SK-N-SH treated with all-trans-retinoic acid at 6 μM for 48 hours (cell line): ENCODE data around the gene HDAC1.
A peak's percentile ranks its signal among the peaks of the same experiment; 100 is the strongest.

Experiments used
- ATAC-seq: fragments of 200-7000 bp; cut with Tn5 transposase; 3 replicates; pipeline ENCODE4 v1.9.1; 2020; ENCODE audit warnings: mild to moderate bottlenecking, moderate library complexity
- ARNTL ChIP-seq: fragments of 450-650 bp; formaldehyde crosslinking; IDR thresholded peaks from 2 replicates; pipeline ENCODE4 v1.5.0; 2020; ENCODE audit warnings: low read depth, mild to moderate bottlenecking, moderate library complexity, borderline replicate concordance
- BACH2 ChIP-seq: fragments of 250-450 bp; sonication (Bioruptor Pico); IDR thresholded peaks from 2 replicates; pipeline ENCODE4 v1.9.0; 2021; ENCODE audit warnings: mild to moderate bottlenecking, borderline replicate concordance
- CSDC2 ChIP-seq: fragments of 250-450 bp; sonication (Bioruptor Pico); IDR thresholded peaks from 2 replicates; pipeline ENCODE4 v1.5.0; 2020; ENCODE audit warnings: mild to moderate bottlenecking, moderate library complexity
- ESRRG ChIP-seq: fragments of 250-450 bp; sonication (Bioruptor Pico); IDR thresholded peaks from 2 replicates; pipeline ENCODE4 v1.6.1; 2021; ENCODE audit warnings: mild to moderate bottlenecking
- GLIS3 ChIP-seq: fragments of 250-450 bp; sonication (Bioruptor Pico); IDR thresholded peaks from 2 replicates; pipeline ENCODE4 v1.5.0; 2020; ENCODE audit warnings: mild to moderate bottlenecking, moderate library complexity
- OSR1 ChIP-seq: fragments of 250-450 bp; sonication (Bioruptor Pico); IDR thresholded peaks from 2 replicates; pipeline ENCODE4 v1.8.0; 2022; ENCODE audit warnings: moderate library complexity, mild to moderate bottlenecking, inconsistent platforms
- PATZ1 ChIP-seq: fragments of 250-450 bp; sonication (Bioruptor Pico); IDR thresholded peaks from 2 replicates; pipeline ENCODE4 v1.8.0; 2020; ENCODE audit warnings: mild to moderate bottlenecking, moderate library complexity, borderline replicate concordance
- POU6F1 ChIP-seq: fragments of 250-450 bp; sonication (Bioruptor Pico); IDR thresholded peaks from 2 replicates; pipeline ENCODE4 v1.8.0; 2021; ENCODE audit warnings: low read depth, mild to moderate bottlenecking, moderate library complexity, borderline replicate concordance
- PPARA ChIP-seq: fragments of 250-450 bp; sonication (Bioruptor Pico); IDR thresholded peaks from 2 replicates; pipeline ENCODE4 v1.5.0; 2020; ENCODE audit warnings: mild to moderate bottlenecking, borderline replicate concordance
- RARB ChIP-seq: fragments of 250-450 bp; sonication (Bioruptor Pico); IDR thresholded peaks from 2 replicates; pipeline ENCODE4 v1.8.0; 2021; ENCODE audit warnings: mild to moderate bottlenecking, moderate library complexity
- SNAI2 ChIP-seq: fragments of 250-450 bp; sonication (Bioruptor Pico); IDR thresholded peaks from 2 replicates; pipeline ENCODE4 v1.5.0; 2020; ENCODE audit warnings: mild to moderate bottlenecking, moderate library complexity
- TCF4 ChIP-seq: fragments of 250-450 bp; sonication (Bioruptor Pico); IDR thresholded peaks from 2 replicates; pipeline ENCODE4 v1.8.0; 2021; ENCODE audit warnings: mild to moderate bottlenecking, moderate library complexity, borderline replicate concordance
- TOX ChIP-seq: fragments of 250-450 bp; sonication (Bioruptor Pico); IDR thresholded peaks from 2 replicates; pipeline ENCODE4 v1.8.0; 2021; ENCODE audit warnings: mild to moderate bottlenecking, moderate library complexity, borderline replicate concordance
- TSHZ2 ChIP-seq: fragments of 250-450 bp; sonication (Bioruptor Pico); IDR thresholded peaks from 2 replicates; pipeline ENCODE4 v1.5.0; 2020; ENCODE audit warnings: mild to moderate bottlenecking, moderate library complexity
- ZC3H10 ChIP-seq: fragments of 250-450 bp; sonication (Bioruptor Pico); IDR thresholded peaks from 2 replicates; pipeline ENCODE4 v1.5.1; 2021; ENCODE audit warnings: mild to moderate bottlenecking, moderate library complexity
- ZFP3 ChIP-seq: fragments of 250-450 bp; sonication (Bioruptor Pico); IDR thresholded peaks from 2 replicates; pipeline ENCODE4 v1.5.0; 2020; ENCODE audit warnings: mild to moderate bottlenecking, moderate library complexity
- ZFP30 ChIP-seq: fragments of 450-650 bp; formaldehyde crosslinking; IDR thresholded peaks from 2 replicates; pipeline ENCODE4 v1.5.0; 2022; ENCODE audit warnings: mild to moderate bottlenecking, moderate library complexity
- ZNF565 ChIP-seq: fragments of 450-650 bp; formaldehyde crosslinking; conservative IDR thresholded peaks from 2 replicates; pipeline ENCODE4 v1.5.0; 2020; ENCODE audit warnings: low read depth, mild to moderate bottlenecking, moderate library complexity
- ZNF70 ChIP-seq: fragments of 450-650 bp; formaldehyde crosslinking; IDR thresholded peaks from 2 replicates; pipeline ENCODE4 v1.5.0; 2020; ENCODE audit warnings: mild to moderate bottlenecking, moderate library complexity
- ZNF8 ChIP-seq: fragments of 450-650 bp; formaldehyde crosslinking; IDR thresholded peaks from 2 replicates; pipeline ENCODE4 v1.5.0; 2020; ENCODE audit warnings: mild to moderate bottlenecking, moderate library complexity

Gene HDAC1

GRCh38 chr1:32334274-32334861 lies 42.5 kb downstream of the HDAC1 start:
- ATAC-seq, result peak; percentile 24
- TF ChIP-seq TOX (no peak), ZFP30 (CRISPR knock-in tag) (no peak), ZNF8 (CRISPR knock-in tag) (no peak)

GRCh38 chr1:32334864-32335534 lies 43.1 kb downstream of the HDAC1 start:
- 0 out of 2 replicates have a peak, but pooled peaks have one; percentile 42 for TF ChIP-seq PATZ1 (CRISPR knock-in tag)
- no peak for TF ChIP-seq TCF4 (CRISPR knock-in tag)
- ATAC-seq, result peak; percentile 62

GRCh38 chr1:32335535-32335789 lies 43.6 kb downstream of the HDAC1 start:
- TF ChIP-seq BACH2 (CRISPR knock-in tag) (no peak), POU6F1 (no peak), ESRRG (CRISPR knock-in tag) (no peak), ZNF565 (CRISPR knock-in tag) (no peak), ARNTL (no peak), ZNF8 (CRISPR knock-in tag) (no peak), ZFP3 (CRISPR knock-in tag) (no peak), PPARA (CRISPR knock-in tag) (no peak)
- ATAC-seq, result peak; percentile 3; the same call in 2 of the 3 replicates

- TF ChIP-seq GLIS3 (no peak), TSHZ2 (CRISPR knock-in tag) (no peak), SNAI2 (CRISPR knock-in tag) (no peak), PATZ1 (CRISPR knock-in tag) (peak; percentile 32; the same call in 1 of the 2 replicates)
- peak; percentile 69 for ATAC-seq
Observed at GRCh38 chr1:32335790-32336590, 44.1 kb downstream of the HDAC1 start, which contains the start of gene MARCKSL1. Gene MARCKSL1 (minus strand): TSS chr1:32336233. CDS start chr1:32336033, 200 bp downstream.

- ATAC-seq, result peak; percentile 1; the same call in 2 of the 3 replicates
- TF ChIP-seq PPARA (CRISPR knock-in tag) (no peak), ZNF70 (CRISPR knock-in tag) (no peak), RARB (CRISPR knock-in tag) (no peak), GLIS3 (no peak), POU6F1 (no peak), ARNTL (no peak), ZC3H10 (CRISPR knock-in tag) (no peak), CSDC2 (CRISPR knock-in tag) (no peak), OSR1 (CRISPR knock-in tag) (no peak), TOX (no peak), BACH2 (CRISPR knock-in tag) (no peak), ZFP30 (CRISPR knock-in tag) (no peak)
Observed at GRCh38 chr1:32336591-32336932, 44.7 kb downstream of the HDAC1 start.
